NCI-H1092 (cell line): ENCODE data around the gene AHCYL1.
"Not testable (repeated sequence)": the region's sequence is repeated elsewhere in the genome, so short reads cannot be mapped to it uniquely, and the experiment has no call there.

ENCODE experiments used
- DNase-seq: peaks from one replicate; lab custom pipeline; 2025; lab: John Stamatoyannopoulos, UW

AHCYL1 gene

GRCh38 chr1:109984456-109985246 lies at the start of gene AHCYL1:
Gene AHCYL1, plus strand, starts transcription at chr1:109984765. Its CDS starts 288 bp downstream, at chr1:109985053.
- peak; percentile 99 for DNase-seq

- DNase-seq: no peak
These were observed 49.1 kb upstream of the AHCYL1 start for GRCh38 chr1:109935451-109935900.

GRCh38 chr1:109937738-109938137 lies 46.8 kb upstream of the AHCYL1 start:
- DNase-seq: no peak

GRCh38 chr1:109938556-109938955 lies 46.0 kb upstream of the AHCYL1 start:
- no peak for DNase-seq

GRCh38 chr1:109942434-109942833 lies 42.1 kb upstream of the AHCYL1 start:
- no peak for DNase-seq

GRCh38 chr1:109944541-109944940 lies 40.0 kb upstream of the AHCYL1 start:
- DNase-seq: no peak

GRCh38 chr1:109946511-109946910 lies 38.1 kb upstream of the AHCYL1 start:
- no peak for DNase-seq

GRCh38 chr1:109947582-109948284 lies 36.8 kb upstream of the AHCYL1 start:
- DNase-seq: no peak

- DNase-seq: no peak
These were observed 36.3 kb upstream of the AHCYL1 start for GRCh38 chr1:109948285-109948630.

GRCh38 chr1:109950038-109950437 lies 34.5 kb upstream of the AHCYL1 start:
- no peak for DNase-seq

GRCh38 chr1:109950509-109950908 lies 34.1 kb upstream of the AHCYL1 start:
- DNase-seq: no peak

- not testable (repeated sequence) for DNase-seq
These were observed 33.1 kb upstream of the AHCYL1 start for GRCh38 chr1:109951501-109951900.

- no peak for DNase-seq
These were observed 30.5 kb upstream of the AHCYL1 start for GRCh38 chr1:109954041-109954512.

GRCh38 chr1:109959632-109959973 lies 25.0 kb upstream of the AHCYL1 start:
- no peak for DNase-seq

GRCh38 chr1:109959974-109960744 lies 24.4 kb upstream of the AHCYL1 start:
- DNase-seq: peak; percentile 57

- DNase-seq: no peak
These were observed 23.8 kb upstream of the AHCYL1 start for GRCh38 chr1:109960745-109961094.

GRCh38 chr1:109963864-109964263 lies 20.7 kb upstream of the AHCYL1 start:
- no peak for DNase-seq

- DNase-seq: no peak
These were observed 15.3 kb upstream of the AHCYL1 start for GRCh38 chr1:109969146-109969829.

GRCh38 chr1:109969907-109970306 lies 14.7 kb upstream of the AHCYL1 start:
- no peak for DNase-seq

- DNase-seq: no peak
These were observed 13.0 kb upstream of the AHCYL1 start for GRCh38 chr1:109971559-109971958.

- DNase-seq: no peak
These were observed 10.4 kb upstream of the AHCYL1 start for GRCh38 chr1:109974191-109974590.

GRCh38 chr1:109975718-109976117 lies 8.8 kb upstream of the AHCYL1 start:
- DNase-seq: no peak
